ENCODE results near the gene RBP5. TPM values are rescaled to one million over a fixed set of nuclear protein-coding genes. Genes with fewer than 3 reads are reported as not detected.

RBP5 gene
- total RNA-seq, 1 experiment from 2014 or later, result not detected

DNA sequence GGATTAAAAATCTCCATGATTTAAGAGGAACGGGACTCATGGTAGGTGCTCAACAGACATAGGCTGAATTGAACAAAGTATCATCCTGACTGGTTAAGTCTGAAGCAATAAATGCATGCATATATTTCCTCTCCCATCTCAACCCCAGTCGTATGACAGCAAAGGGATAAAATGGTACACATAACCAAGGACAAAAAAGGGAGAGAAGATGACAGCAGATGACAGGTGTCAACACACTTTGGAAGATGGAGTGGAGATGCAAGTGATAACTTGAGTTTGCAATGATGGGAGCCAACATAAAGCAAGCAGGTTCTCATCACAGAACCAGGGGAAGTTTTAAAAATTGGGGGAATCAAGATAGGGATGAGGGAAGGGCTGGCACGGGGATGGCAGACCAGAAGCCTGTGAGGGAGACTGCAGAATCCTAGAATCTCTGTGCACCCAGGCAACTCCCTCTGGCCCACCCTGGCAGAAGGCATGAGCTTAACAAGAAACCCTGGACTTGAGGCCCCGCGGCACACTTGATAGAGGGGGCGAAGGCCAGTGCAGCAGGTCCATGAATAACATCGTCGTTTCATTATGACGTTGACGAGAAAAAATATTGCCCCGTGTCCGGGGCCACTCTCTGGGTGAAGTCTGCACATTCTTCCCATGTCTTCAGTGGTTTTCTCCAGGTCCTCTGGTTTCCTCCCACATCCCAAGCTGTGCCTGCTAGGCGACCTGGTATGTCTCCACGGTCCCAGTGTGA lies 24.7 kb downstream of the RBP5 start:
- no TSS peak for BruUV-seq (replicated peaks)
- no peak overlapping the region for H3K4me3 ChIP-seq (ENCODE audit: low read depth, low read length, poor library complexity, severe bottlenecking)
- no peaks in the 10 kb centered on the region for H3K27me3 ChIP-seq (replicated peaks; ENCODE audit: insufficient read depth, low read depth, low read length, poor library complexity)
- H3K9me3 ChIP-seq (ENCODE audit: low read depth, low read length, poor library complexity, severe bottlenecking), result peaks cover 9% of the 10 kb centered on the region
- no peaks in the 10 kb centered on the region for H3K4me1 ChIP-seq (ENCODE audit: insufficient read depth, low read length, poor library complexity, severe bottlenecking)
- TF ChIP-seq EZH2 (IDR thresholded peaks at IDR 0.05; ENCODE audit: borderline replicate concordance, low read depth, low read length, poor library complexity, severe bottlenecking), result no peak
- TF ChIP-seq, protein P1, sequence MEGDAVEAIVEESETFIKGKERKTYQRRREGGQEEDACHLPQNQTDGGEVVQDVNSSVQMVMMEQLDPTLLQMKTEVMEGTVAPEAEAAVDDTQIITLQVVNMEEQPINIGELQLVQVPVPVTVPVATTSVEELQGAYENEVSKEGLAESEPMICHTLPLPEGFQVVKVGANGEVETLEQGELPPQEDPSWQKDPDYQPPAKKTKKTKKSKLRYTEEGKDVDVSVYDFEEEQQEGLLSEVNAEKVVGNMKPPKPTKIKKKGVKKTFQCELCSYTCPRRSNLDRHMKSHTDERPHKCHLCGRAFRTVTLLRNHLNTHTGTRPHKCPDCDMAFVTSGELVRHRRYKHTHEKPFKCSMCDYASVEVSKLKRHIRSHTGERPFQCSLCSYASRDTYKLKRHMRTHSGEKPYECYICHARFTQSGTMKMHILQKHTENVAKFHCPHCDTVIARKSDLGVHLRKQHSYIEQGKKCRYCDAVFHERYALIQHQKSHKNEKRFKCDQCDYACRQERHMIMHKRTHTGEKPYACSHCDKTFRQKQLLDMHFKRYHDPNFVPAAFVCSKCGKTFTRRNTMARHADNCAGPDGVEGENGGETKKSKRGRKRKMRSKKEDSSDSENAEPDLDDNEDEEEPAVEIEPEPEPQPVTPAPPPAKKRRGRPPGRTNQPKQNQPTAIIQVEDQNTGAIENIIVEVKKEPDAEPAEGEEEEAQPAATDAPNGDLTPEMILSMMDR (conservative IDR thresholded peaks at IDR 0.05; ENCODE audit: low read depth, low read length), result no peak
- no peak overlapping the region for H3K27ac ChIP-seq (ENCODE audit: low read depth, low read length, poor library complexity, severe bottlenecking)
- intact Hi-C loops (cut with micrococcal nuclease; ENCODE audit: unreplicated experiment), result no loop called here
- ChIA-PET CTCF (no interaction called here), POLR2A (ENCODE audit: low non-redundant PET) (no interaction called here)
- no peaks in the 10 kb centered on the region for H3K36me3 ChIP-seq (ENCODE audit: insufficient read depth, low read length, poor library complexity, severe bottlenecking)
- no peak for DNase-seq (ENCODE audit: low spot score)

GRCh38 chr12:7102582-7102981 lies 26.1 kb downstream of the RBP5 start:
- Histone ChIP-seq H3K36me3 (ENCODE audit: insufficient read depth, low read length, poor library complexity, severe bottlenecking) (no peaks in the 10 kb centered on the region), H3K27me3 (replicated peaks; ENCODE audit: insufficient read depth, low read depth, low read length, poor library complexity) (no peaks in the 10 kb centered on the region), H3K4me1 (ENCODE audit: insufficient read depth, low read length, poor library complexity, severe bottlenecking) (no peaks in the 10 kb centered on the region), H3K4me3 (ENCODE audit: low read depth, low read length, poor library complexity, severe bottlenecking) (no peak overlapping the region), H3K9me3 (ENCODE audit: low read depth, low read length, poor library complexity, severe bottlenecking) (peaks cover 9% of the 10 kb centered on the region), H3K27ac (ENCODE audit: low read depth, low read length, poor library complexity, severe bottlenecking) (no peak overlapping the region)
- no peak for DNase-seq (ENCODE audit: low spot score)
- ChIA-PET CTCF (no interaction called here), POLR2A (ENCODE audit: low non-redundant PET) (no interaction called here)
- BruUV-seq (replicated peaks), result no TSS peak
- TF ChIP-seq EZH2 (IDR thresholded peaks at IDR 0.05; ENCODE audit: borderline replicate concordance, low read depth, low read length, poor library complexity, severe bottlenecking), result no peak
- TF ChIP-seq, protein P1 (conservative IDR thresholded peaks at IDR 0.05; ENCODE audit: low read depth, low read length), result no peak
- intact Hi-C loops (cut with micrococcal nuclease; ENCODE audit: unreplicated experiment), result no loop called here

- DNase-seq (ENCODE audit: low spot score), result no peak
- no peak for TF ChIP-seq EZH2 (IDR thresholded peaks at IDR 0.05; ENCODE audit: borderline replicate concordance, low read depth, low read length, poor library complexity, severe bottlenecking)
- TF ChIP-seq, protein P1 (conservative IDR thresholded peaks at IDR 0.05; ENCODE audit: low read depth, low read length), result no peak
- H3K27me3 ChIP-seq (replicated peaks; ENCODE audit: insufficient read depth, low read depth, low read length, poor library complexity), result no peaks in the 10 kb centered on the region
- no peaks in the 10 kb centered on the region for H3K4me1 ChIP-seq (ENCODE audit: insufficient read depth, low read length, poor library complexity, severe bottlenecking)
- ChIA-PET CTCF (no interaction called here), POLR2A (ENCODE audit: low non-redundant PET) (no interaction called here)
- H3K36me3 ChIP-seq (ENCODE audit: insufficient read depth, low read length, poor library complexity, severe bottlenecking), result no peaks in the 10 kb centered on the region
- H3K4me3 ChIP-seq (ENCODE audit: low read depth, low read length, poor library complexity, severe bottlenecking), result no peak overlapping the region
- intact Hi-C loops (cut with micrococcal nuclease; ENCODE audit: unreplicated experiment), result no loop called here
- H3K27ac ChIP-seq (ENCODE audit: low read depth, low read length, poor library complexity, severe bottlenecking), result no peak overlapping the region
- peaks cover 9% of the 10 kb centered on the region for H3K9me3 ChIP-seq (ENCODE audit: low read depth, low read length, poor library complexity, severe bottlenecking)
- no TSS peak for BruUV-seq (replicated peaks)
Measured at GRCh38 chr12:7101694-7102131, 27.0 kb downstream of the RBP5 start.

Measured in A673 (cell line).